K562 (cell line): Measurements from ENCODE around the gene TRERF1. TPM values are rescaled to one million over a fixed set of nuclear protein-coding genes. Genes with fewer than 3 reads are reported as not detected.

ENCODE experiments used
- ATAC-seq: fragments of 200-7000 bp; cut with Tn5 transposase; 3 replicates; pipeline ENCODE4 v1.9.1; 2020; ENCODE audit warnings: moderate library complexity
- BruUV-seq: library from RNA; stranded (reverse); fragments of 400-500 nt; replicated peaks from 2 replicates; lab custom pipeline; 2021; lab: Mats Ljungman, UMichigan
- CTCF ChIA-PET: fragments of 300-600 bp; formaldehyde crosslinking; extraction: SDS; loops from one replicate; lab custom pipeline; 2021; ENCODE audit warnings: low intra/inter-chr PET ratio; lab: Yijun Ruan, JAX
- POLR2A ChIA-PET: fragments of 300-600, 350-650 bp; sonication (Branson Sonifier 250); formaldehyde crosslinking; extraction: SDS; loops from one replicate; lab custom pipeline; 2021; ENCODE audit warnings: antibody characterized with exemption, inconsistent platforms; lab: Yijun Ruan, JAX
- DNase-seq, 4 experiments: peaks; one replicate each; pipeline versions ENCODE4 v3.0.0 to v3.0.0-alpha.2; 2011 to 2018; ENCODE audit warnings: low spot score in 3 of 4, mixed read lengths in 3 of 4; ENCODE audit errors: extremely low read depth in 1 of 4
- FAIRE-seq: peaks from 2 replicates; lab custom pipeline; 2011; peaks lifted over from hg19 to GRCh38; lab: Jason Lieb, UNC
- H2AFZ ChIP-seq: 2 replicates; pipeline ENCODE4 v1.6.0; 2011; ENCODE audit warnings: low read depth, low read length, control low read depth, inconsistent platforms
- H3K27ac ChIP-seq: fragments of 200-600 bp; 3 replicates; pipeline ENCODE4 v1.8.0; 2011; ENCODE audit warnings: low read depth, mild to moderate bottlenecking, control low read depth, inconsistent platforms, low read length, moderate library complexity, mixed read lengths; ENCODE audit errors: extremely low read depth
- H3K27me3 ChIP-seq, 2 experiments: fragments of 300-600 bp in 1 of 2; 2 replicates in 1 of 2; 3 replicates in 1 of 2; pipeline versions ENCODE4 v1.6.0 to v1.8.0; 2011; ENCODE audit warnings: inconsistent platforms in 2 of 2, low read length in 2 of 2, mild to moderate bottlenecking in 1 of 2, mixed read lengths in 1 of 2, moderate library complexity in 1 of 2; ENCODE audit not compliant: control insufficient read depth in 2 of 2, insufficient read depth in 2 of 2
- H3K36me3 ChIP-seq: fragments of 300-600 bp; 3 replicates; pipeline ENCODE4 v1.8.0; 2011; ENCODE audit warnings: mild to moderate bottlenecking, low read length, inconsistent platforms; ENCODE audit not compliant: control insufficient read depth, insufficient read depth
- H3K4me1 ChIP-seq, 2 experiments: fragments of 200-600 bp in 1 of 2; replicated peaks in 1 of 2; 2 replicates in 1 of 2; 3 replicates in 1 of 2; pipeline versions ENCODE4 v1.5.1 to v1.8.0; 2011; ENCODE audit warnings: inconsistent platforms in 2 of 2, low read length in 2 of 2, mild to moderate bottlenecking in 1 of 2, mixed read lengths in 1 of 2, moderate library complexity in 1 of 2; ENCODE audit not compliant: control insufficient read depth in 2 of 2, insufficient read depth in 2 of 2
- H3K4me2 ChIP-seq: 2 replicates; pipeline ENCODE4 v1.6.1; 2011; ENCODE audit warnings: low read length, control low read depth, inconsistent platforms, mixed read lengths; ENCODE audit not compliant: insufficient read depth
- H3K4me3 ChIP-seq: fragments of 200-600 bp; sonication (generic), shearing (Covaris generic); 2 replicates; pipeline ENCODE4 v1.5.1; 2016; ENCODE audit warnings: control low read depth, inconsistent platforms
- H3K79me2 ChIP-seq: fragments of 200-600 bp; 3 replicates; pipeline ENCODE4 v1.8.0; 2011; ENCODE audit warnings: low read length, inconsistent platforms; ENCODE audit not compliant: control insufficient read depth, insufficient read depth
- H3K9ac ChIP-seq, 2 experiments: 2 replicates each; pipeline versions ENCODE4 v1.6.0 to v1.6.1; 2011; ENCODE audit warnings: low read depth in 2 of 2, low read length in 2 of 2, control low read depth in 1 of 2, inconsistent platforms in 1 of 2, mild to moderate bottlenecking in 1 of 2, mixed read lengths in 1 of 2; ENCODE audit not compliant: insufficient read depth in 1 of 2
- H3K9me1 ChIP-seq: one replicate; pipeline ENCODE4 v1.6.0; 2011; ENCODE audit warnings: inconsistent platforms, mild to moderate bottlenecking, low read length, moderate library complexity; ENCODE audit not compliant: control insufficient read depth, insufficient read depth
- H3K9me3 ChIP-seq: replicated peaks from 2 replicates; pipeline ENCODE4 v1.5.1; 2011; ENCODE audit warnings: low read depth, low read length, inconsistent platforms; ENCODE audit not compliant: control insufficient read depth, insufficient read depth
- H4K20me1 ChIP-seq: replicated peaks from 2 replicates; pipeline ENCODE4 v1.6.1; 2011; ENCODE audit warnings: low read length, inconsistent platforms, mixed read lengths; ENCODE audit not compliant: control insufficient read depth, insufficient read depth
- EGR1 ChIP-seq: fragments of 450-650 bp; conservative IDR thresholded peaks from 2 replicates; pipeline ENCODE4 v1.6.1; 2017; ENCODE audit warnings: mild to moderate bottlenecking
- ELF1 ChIP-seq: fragments of 200-800 bp; sonication (Bioruptor generic); IDR thresholded peaks from 2 replicates; pipeline ENCODE4 v1.6.1; 2016; ENCODE audit warnings: missing genetic modification characterization, missing compliant biosample characterization
- FOSL1 ChIP-seq: fragments of 200-800 bp; sonication (Bioruptor generic); conservative IDR thresholded peaks from 2 replicates; pipeline ENCODE4 v1.6.1; 2016; ENCODE audit warnings: missing genetic modification characterization, missing compliant biosample characterization
- MAFG ChIP-seq: fragments of 450-650 bp; conservative IDR thresholded peaks from 2 replicates; pipeline ENCODE4 v1.6.1; 2016; ENCODE audit warnings: missing genetic modification characterization, missing compliant biosample characterization
- SMARCC2 ChIP-seq: fragments of 450-650 bp; IDR thresholded peaks from 2 replicates; pipeline ENCODE4 v1.6.1; 2017; ENCODE audit warnings: antibody characterized with exemption, moderate library complexity, mild to moderate bottlenecking, low read depth
- ZNF175 ChIP-seq: fragments of 200-800 bp; sonication (Bioruptor generic); IDR thresholded peaks from 2 replicates; pipeline ENCODE4 v1.6.1; 2016; ENCODE audit warnings: low read depth, mild to moderate bottlenecking, missing genetic modification characterization, missing compliant biosample characterization
- WGBS: fragments of 100-300 bp; shearing (Covaris generic); methylation state at CpG from one replicate; pipeline ENCODE4 v1.1.6; 2016; ENCODE audit warnings: low coverage, mixed read lengths; ENCODE audit not compliant: insufficient coverage; ENCODE audit errors: missing lambda C conversion rate; 5-methylcytosine and 5-hydroxymethylcytosine counted together
- in situ Hi-C: fragments of 300-500 bp; cut with MboI; formaldehyde crosslinking; loops from 4 replicates; pipeline ENCODE4 v1.15.0; 2018; ENCODE audit warnings: inconsistent platforms, mixed read lengths
- intact Hi-C: fragments of 100-400 bp; cut with micrococcal nuclease; formaldehyde crosslinking; loops from 2 replicates; pipeline ENCODE4 v1.14.2; 2022
- polyA plus RNA-seq, 8 experiments: library from polyadenylated mRNA; depleted of rRNA in 4 of 8; stranded (reverse) in 5 of 8; unstranded in 3 of 8; fragments of >200 nt; fragmentation: Nextera tagmentation in 2 of 8; fragmentation: Illumina TruSeq in 1 of 8; extraction: Ambion mirVana in 2 of 8; extraction: Trizol in 1 of 8; gene quantifications; 2 replicates each; pipeline versions ENCODE4 v1.2.1 to v1.2.3, GENCODE V29; 2011 to 2014; ENCODE audit warnings: inconsistent platforms in 1 of 8, missing spikeins in 1 of 8
- total RNA-seq, 7 experiments: library from RNA; depleted of rRNA in 6 of 7; stranded (reverse); fragments of >200 nt in 6 of 7; fragmentation: Illumina TruSeq in 2 of 7; extraction: Trizol in 2 of 7; gene quantifications; 2 replicates each; pipeline versions ENCODE4 v1.2.1 to v1.2.3, GENCODE V29; 2011 to 2021; ENCODE audit warnings: low replicate concordance in 1 of 7
- TF ChIP-seq, protein P1 (sequence below): fragments of 250-450 bp; sonication (Bioruptor Pico); IDR thresholded peaks from 2 replicates; pipeline ENCODE4 v1.5.0; 2021; ENCODE audit warnings: mild to moderate bottlenecking, borderline replicate concordance
- TF ChIP-seq, protein P2 (sequence below): fragments of 250-450 bp; sonication (Bioruptor Pico); IDR thresholded peaks from 2 replicates; pipeline ENCODE4 v1.4.0; 2020; ENCODE audit warnings: mild to moderate bottlenecking, moderate library complexity

TRERF1 gene
- total and polyA plus RNA-seq, 9 of the 15 experiments (the other 6 are each of a cell fraction or from before 2014, with no cell fraction given): 0.04 to 0.20 (median 0.07) TPM; not detected in 3

DNA sequence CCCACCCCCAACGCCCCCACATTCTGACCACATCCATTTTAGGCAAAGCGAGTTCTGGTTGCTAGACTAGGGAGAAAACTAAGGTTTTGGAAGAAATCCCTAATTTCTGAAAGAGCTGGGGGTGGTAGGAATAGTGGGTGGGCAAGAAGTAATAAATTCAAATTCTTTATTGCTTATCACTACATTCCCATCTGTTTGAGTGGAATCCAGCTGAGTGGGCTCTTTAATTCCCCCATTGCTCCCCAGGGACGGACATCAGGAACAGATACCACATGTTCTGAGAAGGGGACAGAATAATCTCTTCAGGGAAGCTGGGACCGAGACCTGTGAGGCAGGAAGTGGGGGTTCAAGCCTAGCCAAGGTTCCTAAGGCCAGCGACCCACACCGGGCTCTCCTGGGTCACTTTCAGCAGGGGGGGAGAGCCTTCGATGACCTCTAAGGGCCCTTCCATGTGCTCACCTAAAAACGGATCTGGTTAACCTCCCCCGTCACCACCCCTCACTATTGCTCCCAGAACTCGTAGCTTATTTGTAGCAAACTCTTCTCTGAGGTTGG, 191.8 kb downstream of the TRERF1 start:
- Histone ChIP-seq H3K36me3 (no peaks in the 10 kb centered on the region), H3K4me1 (peaks cover 9 to 21% of the 10 kb centered on the region in 2 experiments), H3K27me3 (peaks cover 36 to 48% of the 10 kb centered on the region in 2 experiments), H3K4me3 (no peak overlapping the region; the same call in 1 of the 2 replicates), H3K9me1 (no peaks in the 10 kb centered on the region), H2AFZ (peak overlapping the region; percentile 87), H3K4me2 (peak overlapping the region; percentile 71), H4K20me1 (no peaks in the 10 kb centered on the region), H3K9me3 (no peaks in the 10 kb centered on the region), H3K27ac (no peak overlapping the region), H3K9ac (peak overlapping the region in 1 of 2 experiments; percentile 66; a peak in 1 of 4 replicates), H3K79me2 (no peaks in the 10 kb centered on the region)
- CTCF ChIA-PET: interaction anchor here (0.6 to 0.9 kb wide), 2 partner anchors 287 to 451 kb away, joined by 3 read pairs; no protein-coding TSS in a partner anchor
- TF ChIP-seq MAFG (no peak), EGR1 (0 out of 2 replicates have a peak, but pooled peaks have one; percentile 23), SMARCC2 (no peak), ZNF175 (no peak), FOSL1 (tag) (no peak), ELF1 (0 out of 2 replicates have a peak, but pooled peaks have one; percentile 38)
- TF ChIP-seq, protein P1, sequence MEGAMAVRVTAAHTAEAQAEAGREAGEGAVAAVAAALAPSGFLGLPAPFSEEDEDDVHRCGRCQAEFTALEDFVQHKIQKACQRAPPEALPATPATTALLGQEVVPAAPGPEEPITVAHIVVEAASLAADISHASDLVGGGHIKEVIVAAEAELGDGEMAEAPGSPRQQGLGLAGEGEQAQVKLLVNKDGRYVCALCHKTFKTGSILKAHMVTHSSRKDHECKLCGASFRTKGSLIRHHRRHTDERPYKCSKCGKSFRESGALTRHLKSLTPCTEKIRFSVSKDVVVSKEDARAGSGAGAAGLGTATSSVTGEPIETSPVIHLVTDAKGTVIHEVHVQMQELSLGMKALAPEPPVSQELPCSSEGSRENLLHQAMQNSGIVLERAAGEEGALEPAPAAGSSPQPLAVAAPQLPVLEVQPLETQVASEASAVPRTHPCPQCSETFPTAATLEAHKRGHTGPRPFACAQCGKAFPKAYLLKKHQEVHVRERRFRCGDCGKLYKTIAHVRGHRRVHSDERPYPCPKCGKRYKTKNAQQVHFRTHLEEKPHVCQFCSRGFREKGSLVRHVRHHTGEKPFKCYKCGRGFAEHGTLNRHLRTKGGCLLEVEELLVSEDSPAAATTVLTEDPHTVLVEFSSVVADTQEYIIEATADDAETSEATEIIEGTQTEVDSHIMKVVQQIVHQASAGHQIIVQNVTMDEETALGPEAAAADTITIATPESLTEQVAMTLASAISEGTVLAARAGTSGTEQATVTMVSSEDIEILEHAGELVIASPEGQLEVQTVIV: 0 out of 2 replicates have a peak, but pooled peaks have one; percentile 22
- TF ChIP-seq, protein P2, sequence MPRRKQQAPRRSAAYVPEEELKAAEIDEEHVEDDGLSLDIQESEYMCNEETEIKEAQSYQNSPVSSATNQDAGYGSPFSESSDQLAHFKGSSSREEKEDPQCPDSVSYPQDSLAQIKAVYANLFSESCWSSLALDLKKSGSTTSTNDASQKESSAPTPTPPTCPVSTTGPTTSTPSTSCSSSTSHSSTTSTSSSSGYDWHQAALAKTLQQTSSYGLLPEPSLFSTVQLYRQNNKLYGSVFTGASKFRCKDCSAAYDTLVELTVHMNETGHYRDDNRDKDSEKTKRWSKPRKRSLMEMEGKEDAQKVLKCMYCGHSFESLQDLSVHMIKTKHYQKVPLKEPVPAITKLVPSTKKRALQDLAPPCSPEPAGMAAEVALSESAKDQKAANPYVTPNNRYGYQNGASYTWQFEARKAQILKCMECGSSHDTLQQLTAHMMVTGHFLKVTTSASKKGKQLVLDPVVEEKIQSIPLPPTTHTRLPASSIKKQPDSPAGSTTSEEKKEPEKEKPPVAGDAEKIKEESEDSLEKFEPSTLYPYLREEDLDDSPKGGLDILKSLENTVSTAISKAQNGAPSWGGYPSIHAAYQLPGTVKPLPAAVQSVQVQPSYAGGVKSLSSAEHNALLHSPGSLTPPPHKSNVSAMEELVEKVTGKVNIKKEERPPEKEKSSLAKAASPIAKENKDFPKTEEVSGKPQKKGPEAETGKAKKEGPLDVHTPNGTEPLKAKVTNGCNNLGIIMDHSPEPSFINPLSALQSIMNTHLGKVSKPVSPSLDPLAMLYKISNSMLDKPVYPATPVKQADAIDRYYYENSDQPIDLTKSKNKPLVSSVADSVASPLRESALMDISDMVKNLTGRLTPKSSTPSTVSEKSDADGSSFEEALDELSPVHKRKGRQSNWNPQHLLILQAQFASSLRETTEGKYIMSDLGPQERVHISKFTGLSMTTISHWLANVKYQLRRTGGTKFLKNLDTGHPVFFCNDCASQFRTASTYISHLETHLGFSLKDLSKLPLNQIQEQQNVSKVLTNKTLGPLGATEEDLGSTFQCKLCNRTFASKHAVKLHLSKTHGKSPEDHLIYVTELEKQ (CRISPR knock-in tag): no peak
- intact Hi-C loops: loop anchor here (5.0 to 10.0 kb wide), 2 partner anchors 287 to 465 kb away; partner anchors contain the start of gene PRPH2
- ATAC-seq (no peak), FAIRE-seq (no peak), DNase-seq (peak in 2 of 4 experiments; percentile 34 to 42)
- in situ Hi-C loops: no loop called here
- no TSS peak for BruUV-seq
- WGBS: 34% methylated on average over 10 of the region's 10 CpGs
- POLR2A ChIA-PET: interaction anchor here (0.6 to 1.2 kb wide), 5 partner anchors 9 to 159 kb away, joined by 3 to 5 read pairs (median 3); no protein-coding TSS in a partner anchor
